ENCODE measurements around the gene ACAA2. TPM values are rescaled to one million over a fixed set of nuclear protein-coding genes. Genes with fewer than 3 reads are reported as not detected.

The ACAA2 gene
- total RNA-seq, 1 experiment from 2014 or later = 6.5 TPM

- H3K9me2 ChIP-seq (replicated peaks; ENCODE audit: low read length) = no peaks in the 10 kb centered on the region
- intact Hi-C loops (cut with micrococcal nuclease) = no loop called here
- no TSS peak for BruUV-seq (replicated peaks)
- 0 out of 2 replicates have a peak, but pooled peaks cover 4% of the 10 kb centered on the region for H3K79me2 ChIP-seq (ENCODE audit: low read length)
- H3K4me3 ChIP-seq (ENCODE audit: low read length) = no peak overlapping the region
- no peaks in the 10 kb centered on the region for H4K20me1 ChIP-seq (ENCODE audit: low read length)
- no peaks in the 10 kb centered on the region for H3K27me3 ChIP-seq (ENCODE audit: low read length)
- no peak overlapping the region for H2AFZ ChIP-seq (ENCODE audit: low read length)
- no peak overlapping the region for H3K27ac ChIP-seq (ENCODE audit: low read length)
- DNase-seq (no peak), ATAC-seq (no peak)
- no peaks in the 10 kb centered on the region for H3K36me3 ChIP-seq (ENCODE audit: low read depth, low read length)
- no peak overlapping the region for H3K9ac ChIP-seq (ENCODE audit: low read length)
- no peaks in the 10 kb centered on the region for H3K4me1 ChIP-seq (ENCODE audit: insufficient read depth, low read length)
- H3K9me3 ChIP-seq (ENCODE audit: low read length) = no peaks in the 10 kb centered on the region
- H3F3A ChIP-seq (ENCODE audit: low read length, unreplicated experiment) = no peaks in the 10 kb centered on the region
- CTCF ChIA-PET = no interaction called here
- TF ChIP-seq EZH2phosphoT487 (IDR thresholded peaks at IDR 0.05; ENCODE audit: borderline replicate concordance, low read length) = no peak
- no peak overlapping the region for H3K4me2 ChIP-seq (ENCODE audit: low read length)
- POLR2A ChIA-PET (ENCODE audit: unreplicated experiment) = no interaction called here
These were observed 5.8 kb upstream of the ACAA2 start for GRCh38 chr18:49819071-49819662.

DNA sequence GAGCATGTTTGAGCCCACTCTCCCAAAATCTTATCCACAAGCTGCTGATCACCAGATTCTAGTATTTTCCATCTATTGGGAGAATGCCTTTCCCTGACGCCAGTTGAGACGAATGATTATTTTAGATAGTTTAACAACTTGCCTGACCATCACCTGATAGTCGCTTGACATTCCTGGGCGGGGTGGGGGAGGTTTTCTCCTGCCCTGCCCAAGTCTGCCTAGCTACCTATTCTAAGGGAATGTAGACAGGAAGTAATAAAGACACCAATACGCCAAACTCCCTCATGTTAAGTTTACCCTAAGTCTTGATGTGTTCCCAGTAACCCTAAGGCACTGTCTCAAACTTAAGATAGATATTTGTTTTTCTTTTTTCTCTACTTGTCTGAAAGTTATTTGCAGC lies 4.6 kb upstream of the ACAA2 start:
- POLR2A ChIA-PET (ENCODE audit: unreplicated experiment) = no interaction called here

DNA sequence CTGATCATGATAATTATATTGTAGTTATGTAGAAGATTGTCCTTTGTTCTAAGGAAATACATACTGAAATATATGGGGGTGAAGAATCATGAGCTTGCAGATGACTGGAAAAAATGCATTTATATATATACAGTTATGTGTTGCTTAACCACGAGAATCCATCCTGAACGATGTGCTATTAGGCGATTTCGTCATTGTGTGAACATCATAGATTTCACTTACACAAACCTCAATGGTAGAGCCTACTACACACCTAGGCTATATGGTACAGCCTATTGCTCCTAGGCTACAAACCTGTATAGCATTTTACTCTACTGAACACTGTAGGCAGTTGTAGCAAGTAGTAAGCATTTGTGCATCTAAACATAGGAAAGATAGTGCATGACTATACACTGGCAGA lies 2.6 kb upstream of the ACAA2 start:
- no peaks in the 10 kb centered on the region for H3F3A ChIP-seq (ENCODE audit: low read length, unreplicated experiment)
- H3K9me2 ChIP-seq (replicated peaks; ENCODE audit: low read length) = no peaks in the 10 kb centered on the region
- no peak overlapping the region for H2AFZ ChIP-seq (ENCODE audit: low read length)
- H3K9me3 ChIP-seq (ENCODE audit: low read length) = no peaks in the 10 kb centered on the region
- H3K9ac ChIP-seq (ENCODE audit: low read length) = no peak overlapping the region
- intact Hi-C loops (cut with micrococcal nuclease) = no loop called here
- CTCF ChIA-PET = no interaction called here
- no peak for DNase-seq
- no peak overlapping the region for H3K4me2 ChIP-seq (ENCODE audit: low read length)
- 0 out of 2 replicates have a peak, but pooled peaks cover 4% of the 10 kb centered on the region for H3K79me2 ChIP-seq (ENCODE audit: low read length)
- TF ChIP-seq, protein P1, sequence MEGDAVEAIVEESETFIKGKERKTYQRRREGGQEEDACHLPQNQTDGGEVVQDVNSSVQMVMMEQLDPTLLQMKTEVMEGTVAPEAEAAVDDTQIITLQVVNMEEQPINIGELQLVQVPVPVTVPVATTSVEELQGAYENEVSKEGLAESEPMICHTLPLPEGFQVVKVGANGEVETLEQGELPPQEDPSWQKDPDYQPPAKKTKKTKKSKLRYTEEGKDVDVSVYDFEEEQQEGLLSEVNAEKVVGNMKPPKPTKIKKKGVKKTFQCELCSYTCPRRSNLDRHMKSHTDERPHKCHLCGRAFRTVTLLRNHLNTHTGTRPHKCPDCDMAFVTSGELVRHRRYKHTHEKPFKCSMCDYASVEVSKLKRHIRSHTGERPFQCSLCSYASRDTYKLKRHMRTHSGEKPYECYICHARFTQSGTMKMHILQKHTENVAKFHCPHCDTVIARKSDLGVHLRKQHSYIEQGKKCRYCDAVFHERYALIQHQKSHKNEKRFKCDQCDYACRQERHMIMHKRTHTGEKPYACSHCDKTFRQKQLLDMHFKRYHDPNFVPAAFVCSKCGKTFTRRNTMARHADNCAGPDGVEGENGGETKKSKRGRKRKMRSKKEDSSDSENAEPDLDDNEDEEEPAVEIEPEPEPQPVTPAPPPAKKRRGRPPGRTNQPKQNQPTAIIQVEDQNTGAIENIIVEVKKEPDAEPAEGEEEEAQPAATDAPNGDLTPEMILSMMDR (conservative IDR thresholded peaks at IDR 0.05; ENCODE audit: low read depth, low read length) = no peak
- TF ChIP-seq EZH2phosphoT487 (IDR thresholded peaks at IDR 0.05; ENCODE audit: borderline replicate concordance, low read length) = no peak
- TF ChIP-seq EZH2 (IDR thresholded peaks at IDR 0.05; ENCODE audit: low read length, unreplicated experiment) = no peak
- H4K20me1 ChIP-seq (ENCODE audit: low read length) = no peaks in the 10 kb centered on the region
- POLR2A ChIA-PET (ENCODE audit: unreplicated experiment) = no interaction called here
- no peaks in the 10 kb centered on the region for H3K27me3 ChIP-seq (ENCODE audit: low read length)
- ATAC-seq = no peak
- no peak overlapping the region for H3K27ac ChIP-seq (ENCODE audit: low read length)
- H3K36me3 ChIP-seq (ENCODE audit: low read depth, low read length) = no peaks in the 10 kb centered on the region
- no peak overlapping the region for H3K4me3 ChIP-seq (ENCODE audit: low read length)
- no peaks in the 10 kb centered on the region; the same call in 1 of the 2 replicates for H3K4me1 ChIP-seq (ENCODE audit: insufficient read depth, low read length)
- BruUV-seq (replicated peaks) = no TSS peak

More for the DNA sequence above, 4.6 kb upstream of the ACAA2 start:
- no peaks in the 10 kb centered on the region for H3K36me3 ChIP-seq (ENCODE audit: low read depth, low read length)
- no peak for ATAC-seq
- H3K4me2 ChIP-seq (ENCODE audit: low read length) = no peak overlapping the region
- H2AFZ ChIP-seq (ENCODE audit: low read length) = no peak overlapping the region
- H3K4me3 ChIP-seq (ENCODE audit: low read length) = no peak overlapping the region
- no peak overlapping the region for H3K27ac ChIP-seq (ENCODE audit: low read length)
- no peaks in the 10 kb centered on the region for H4K20me1 ChIP-seq (ENCODE audit: low read length)
- 0 out of 2 replicates have a peak, but pooled peaks cover 4% of the 10 kb centered on the region for H3K79me2 ChIP-seq (ENCODE audit: low read length)
- no peaks in the 10 kb centered on the region for H3K9me3 ChIP-seq (ENCODE audit: low read length)
- H3F3A ChIP-seq (ENCODE audit: low read length, unreplicated experiment) = no peaks in the 10 kb centered on the region
- no peak for TF ChIP-seq EZH2 (IDR thresholded peaks at IDR 0.05; ENCODE audit: low read length, unreplicated experiment)
- no peak for TF ChIP-seq EZH2phosphoT487 (IDR thresholded peaks at IDR 0.05; ENCODE audit: borderline replicate concordance, low read length)
- TF ChIP-seq, protein P1 (conservative IDR thresholded peaks at IDR 0.05; ENCODE audit: low read depth, low read length) = no peak
- no peaks in the 10 kb centered on the region; the same call in 1 of the 2 replicates for H3K4me1 ChIP-seq (ENCODE audit: insufficient read depth, low read length)
- no peaks in the 10 kb centered on the region for H3K27me3 ChIP-seq (ENCODE audit: low read length)
- CTCF ChIA-PET = no interaction called here
- intact Hi-C loops (cut with micrococcal nuclease) = no loop called here
- no TSS peak for BruUV-seq (replicated peaks)
- no peak for DNase-seq
- no peaks in the 10 kb centered on the region for H3K9me2 ChIP-seq (replicated peaks; ENCODE audit: low read length)
- no peak overlapping the region for H3K9ac ChIP-seq (ENCODE audit: low read length)
